B cell (primary cell): ENCODE data around the gene LAT. TPM values are rescaled to one million over a fixed set of nuclear protein-coding genes. Genes with fewer than 3 reads are reported as not detected.

Experiments used
- ATAC-seq: fragments of 200-7000 bp; cut with Tn5 transposase; one replicate; pipeline ENCODE4 v1.10.0; 2021; ENCODE audit warnings: low read depth, mild to moderate bottlenecking, moderate number of reproducible peaks, moderate library complexity
- CTCF ChIA-PET: fragments of 350-600 bp; sonication (Branson Sonifier 250); formaldehyde crosslinking; loops from one replicate; lab custom pipeline; 2021; ENCODE audit warnings: antibody characterized with exemption, inconsistent platforms; lab: Charles Lee
- POLR2A ChIA-PET: fragments of 350-600 bp; sonication (Branson Sonifier 250); formaldehyde crosslinking; loops from one replicate; lab custom pipeline; 2021; ENCODE audit warnings: antibody characterized with exemption; lab: Charles Lee
- DNase-seq: peaks from one replicate; pipeline ENCODE4 v3.0.0; 2013
- H2AFZ ChIP-seq: 2 replicates; pipeline ENCODE4 v1.6.1; 2012; ENCODE audit warnings: mild to moderate bottlenecking, low read depth, low read length; ENCODE audit not compliant: insufficient read depth, poor library complexity, severe bottlenecking
- H3K27ac ChIP-seq, 2 donors: 1 replicate in 1 of 2; 2 replicates in 1 of 2; pipeline ENCODE4 v1.5.1; 2012 to 2013; ENCODE audit warnings: low read length in 2 of 2, mild to moderate bottlenecking in 2 of 2, moderate library complexity in 1 of 2
- H3K27me3 ChIP-seq, 4 experiments: fragments of 200-600 bp in 1 of 4; sonication (generic) in 1 of 4; replicated peaks in 1 of 4; 1 replicate in 2 of 4; 2 replicates in 2 of 4; pipeline versions ENCODE4 v1.6.1 to v1.7.0; 2013 to 2016; ENCODE audit warnings: low read length in 3 of 4, mild to moderate bottlenecking in 2 of 4, mixed read lengths in 1 of 4, moderate library complexity in 1 of 4; ENCODE audit not compliant: insufficient read depth in 4 of 4, control insufficient read depth in 3 of 4; ENCODE audit errors: control extremely low read depth in 1 of 4
- H3K36me3 ChIP-seq, 2 experiments: replicated peaks in 1 of 2; 1 replicate in 1 of 2; 2 replicates in 1 of 2; pipeline versions ENCODE4 v1.6.1 to v1.7.1; 2013; ENCODE audit warnings: low read length in 1 of 2; ENCODE audit not compliant: insufficient read depth in 2 of 2, control insufficient read depth in 1 of 2; ENCODE audit errors: control extremely low read depth in 1 of 2, extremely low read depth in 1 of 2
- H3K4me1 ChIP-seq, 2 donors: fragments of 200-600 bp in 1 of 2; sonication (generic) in 1 of 2; 1 replicate in 1 of 2; 2 replicates in 1 of 2; pipeline versions ENCODE4 v1.5.1 to v1.6.1; 2013 to 2017; ENCODE audit warnings: low read length in 2 of 2; ENCODE audit not compliant: control insufficient read depth in 2 of 2, insufficient read depth in 2 of 2
- H3K4me2 ChIP-seq: replicated peaks from 2 replicates; pipeline ENCODE3; 2012; ENCODE audit warnings: mild to moderate bottlenecking, low read depth, low read length; ENCODE audit not compliant: poor library complexity, severe bottlenecking
- H3K4me3 ChIP-seq, 5 experiments: fragments of 200-600 bp in 1 of 5; sonication (generic) in 1 of 5; 1 replicate in 3 of 5; 2 replicates in 2 of 5; pipeline versions ENCODE4 v1.5.1 to v1.7.0; 2011 to 2016; ENCODE audit warnings: low read length in 4 of 5, mild to moderate bottlenecking in 4 of 5, low read depth in 2 of 5, control low read depth in 1 of 5, moderate library complexity in 1 of 5; ENCODE audit not compliant: insufficient read depth in 1 of 5; ENCODE audit errors: control extremely low read depth in 1 of 5, extremely low read depth in 1 of 5
- H3K79me2 ChIP-seq: fragments of 200-600 bp; sonication (generic); one replicate; pipeline ENCODE4 v1.6.0; 2016; ENCODE audit warnings: low read length; ENCODE audit not compliant: control insufficient read depth, insufficient read depth
- H3K9ac ChIP-seq: fragments of 200-600 bp; sonication (generic); 2 replicates; pipeline ENCODE4 v1.6.1; 2017; ENCODE audit warnings: mild to moderate bottlenecking, low read length, moderate library complexity
- H3K9me3 ChIP-seq, 3 donors: one replicate each; pipeline versions ENCODE4 v1.6.1 to v1.7.1; 2013; ENCODE audit warnings: low read length in 2 of 3; ENCODE audit not compliant: control insufficient read depth in 2 of 3, insufficient read depth in 1 of 3; ENCODE audit errors: control extremely low read depth in 1 of 3
- H4K20me1 ChIP-seq: 2 replicates; pipeline ENCODE4 v1.6.0; 2012; ENCODE audit warnings: mild to moderate bottlenecking, low read length; ENCODE audit not compliant: insufficient read depth, control insufficient read depth, poor library complexity, severe bottlenecking
- H3K27ac Mint-ChIP-seq: one replicate; pipeline ENCODE4 v1.8.0; 2021; ENCODE audit warnings: mixed read lengths
- H3K27me3 Mint-ChIP-seq: one replicate; pipeline ENCODE4 v1.8.0; 2021; ENCODE audit warnings: mixed read lengths
- H3K4me1 Mint-ChIP-seq: one replicate; pipeline ENCODE4 v1.8.0; 2021; ENCODE audit warnings: mixed read lengths
- H3K4me3 Mint-ChIP-seq: one replicate; pipeline ENCODE4 v1.8.0; 2021; ENCODE audit warnings: mixed read lengths
- H3K9me3 Mint-ChIP-seq: one replicate; pipeline ENCODE4 v1.8.0; 2022; ENCODE audit warnings: mixed read lengths; ENCODE audit not compliant: insufficient read depth
- EZH2 ChIP-seq: IDR thresholded peaks from 2 replicates; pipeline ENCODE4 v1.6.1; 2012; ENCODE audit warnings: borderline replicate concordance, low read depth, mild to moderate bottlenecking, moderate library complexity, low read length; ENCODE audit not compliant: insufficient read depth, poor library complexity, severe bottlenecking
- WGBS: methylation state at CpG from one replicate; pipeline ENCODE4 v1.1.5; 2013; ENCODE audit warnings: missing lambda C conversion rate; ENCODE audit not compliant: insufficient coverage; 5-methylcytosine and 5-hydroxymethylcytosine counted together
- intact Hi-C: fragments of 100-400 bp; cut with micrococcal nuclease; formaldehyde crosslinking; loops from one replicate; pipeline ENCODE4 v1.10.0; 2022
- polyA minus RNA-seq: library from RNA; depleted of rRNA, polyadenylated mRNA; stranded (reverse); fragments of >200 nt; gene quantifications from 2 replicates; pipeline ENCODE4 v1.2.3, GENCODE V29; 2012
- polyA plus RNA-seq: library from polyadenylated mRNA; depleted of rRNA; stranded (reverse); fragments of >200 nt; gene quantifications from 2 replicates; pipeline ENCODE4 v1.2.3, GENCODE V29; 2012
- total RNA-seq, 2 donors: library from RNA; stranded (reverse); fragments of 120-200 nt in 1 of 2; gene quantifications; 1 replicate in 1 of 2; 2 replicates in 1 of 2; pipeline versions ENCODE4 v1.2.3 to v1.2.4, GENCODE V29; 2013 to 2022
- TF ChIP-seq, protein P1 (sequence below): fragments of 200-600 bp; IDR thresholded peaks from one replicate; pipeline ENCODE4 v1.8.0; 2022; ENCODE audit warnings: antibody characterized with exemption, mild to moderate bottlenecking

Gene LAT, protein sequence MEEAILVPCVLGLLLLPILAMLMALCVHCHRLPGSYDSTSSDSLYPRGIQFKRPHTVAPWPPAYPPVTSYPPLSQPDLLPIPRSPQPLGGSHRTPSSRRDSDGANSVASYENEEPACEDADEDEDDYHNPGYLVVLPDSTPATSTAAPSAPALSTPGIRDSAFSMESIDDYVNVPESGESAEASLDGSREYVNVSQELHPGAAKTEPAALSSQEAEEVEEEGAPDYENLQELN
- total RNA-seq (10.6 and 11.5 TPM in 2 replicates), polyA plus RNA-seq (12.2 and 20.1 TPM in 2 replicates), polyA minus RNA-seq (1.6 and 8.6 TPM in 2 replicates)
- 3.4 TPM for total RNA-seq (2013)

- POLR2A ChIA-PET = interaction anchor here (0.6 to 0.7 kb wide), 2 partner anchors 114 to 1439 kb away, joined by 4 to 5 read pairs; no protein-coding TSS in a partner anchor
- peaks cover 0 to 30% (median 12%) of the 10 kb centered on the region in 3 donors for H3K9me3 ChIP-seq
- H3K9ac ChIP-seq = no peak within 1 kb of the TSS
- H3K27ac ChIP-seq = no peak within 1 kb of the TSS
- peaks cover 0 to 13% (median 0%) of the 10 kb centered on the region in 4 experiments for H3K27me3 ChIP-seq
- CTCF ChIA-PET = interaction anchor here (0.6 kb wide), 1 partner anchor 12 kb away, joined by 3 read pairs; no protein-coding TSS in a partner anchor
- Mint-ChIP-seq H3K9me3 (peaks cover 6% of the 10 kb centered on the region), H3K27ac (no peak within 1 kb of the TSS), H3K4me1 (peaks cover 13% of the 10 kb centered on the region), H3K27me3 (peaks cover 3% of the 10 kb centered on the region), H3K4me3 (peak within 1 kb of the TSS; percentile 67)
- peak within 1 kb of the TSS; percentile 74 for H3K4me2 ChIP-seq
- H2AFZ ChIP-seq = peak within 1 kb of the TSS; percentile 28
- peaks cover 0 to 53% of the 10 kb centered on the region in 2 experiments for H3K36me3 ChIP-seq
- peak within 1 kb of the TSS in 4 of 5 experiments; percentile 15 to 39 (median 33) for H3K4me3 ChIP-seq
- TF ChIP-seq, protein P1, sequence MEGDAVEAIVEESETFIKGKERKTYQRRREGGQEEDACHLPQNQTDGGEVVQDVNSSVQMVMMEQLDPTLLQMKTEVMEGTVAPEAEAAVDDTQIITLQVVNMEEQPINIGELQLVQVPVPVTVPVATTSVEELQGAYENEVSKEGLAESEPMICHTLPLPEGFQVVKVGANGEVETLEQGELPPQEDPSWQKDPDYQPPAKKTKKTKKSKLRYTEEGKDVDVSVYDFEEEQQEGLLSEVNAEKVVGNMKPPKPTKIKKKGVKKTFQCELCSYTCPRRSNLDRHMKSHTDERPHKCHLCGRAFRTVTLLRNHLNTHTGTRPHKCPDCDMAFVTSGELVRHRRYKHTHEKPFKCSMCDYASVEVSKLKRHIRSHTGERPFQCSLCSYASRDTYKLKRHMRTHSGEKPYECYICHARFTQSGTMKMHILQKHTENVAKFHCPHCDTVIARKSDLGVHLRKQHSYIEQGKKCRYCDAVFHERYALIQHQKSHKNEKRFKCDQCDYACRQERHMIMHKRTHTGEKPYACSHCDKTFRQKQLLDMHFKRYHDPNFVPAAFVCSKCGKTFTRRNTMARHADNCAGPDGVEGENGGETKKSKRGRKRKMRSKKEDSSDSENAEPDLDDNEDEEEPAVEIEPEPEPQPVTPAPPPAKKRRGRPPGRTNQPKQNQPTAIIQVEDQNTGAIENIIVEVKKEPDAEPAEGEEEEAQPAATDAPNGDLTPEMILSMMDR = no peak
- TF ChIP-seq EZH2 = no peak
- H3K4me1 ChIP-seq = peaks cover 16 to 22% of the 10 kb centered on the region in 2 donors
- ATAC-seq (peak; percentile 72), DNase-seq (peak; percentile 59)
- peaks cover 30% of the 10 kb centered on the region for H4K20me1 ChIP-seq
- intact Hi-C loops = no loop called here
- WGBS = 2% methylated on average over 16 of the region's 24 CpGs
- peaks cover 3% of the 10 kb centered on the region for H3K79me2 ChIP-seq
Observed at GRCh38 chr16:28984619-28985135, at the start of gene LAT. TSS of gene LAT (plus strand) at chr16:28985052. CDS start at chr16:28985418, 366 bp downstream.

DNA sequence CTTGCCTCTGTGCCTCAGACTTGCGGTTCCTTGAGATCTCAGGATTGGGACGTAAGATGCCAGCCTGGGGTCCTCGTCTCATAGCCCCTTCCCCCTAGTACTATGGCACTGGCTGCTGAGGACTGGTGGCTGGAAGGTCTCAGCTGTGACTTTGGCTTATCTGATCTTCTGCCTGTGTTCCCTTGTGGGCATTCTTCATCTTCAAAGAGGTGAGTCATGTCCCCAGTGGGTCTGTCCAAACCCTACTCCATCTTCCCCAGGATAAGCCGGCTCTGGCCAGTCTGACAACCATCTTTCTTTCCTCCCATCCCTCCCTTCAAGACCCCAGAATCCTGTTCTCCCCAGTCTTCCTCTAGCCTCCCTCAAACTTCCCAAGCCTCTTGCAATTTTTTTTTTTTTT lies 49.5 kb upstream of the LAT start:
- POLR2A ChIA-PET = interaction anchor here (1.7 to 3.8 kb wide), 2 partner anchors 9 to 10 kb away, joined by 11 to 26 read pairs; partner anchors contain the start of gene RABEP2

More for the DNA sequence above, 49.5 kb upstream of the LAT start:
- peaks cover 29% of the 10 kb centered on the region for H4K20me1 ChIP-seq
- no peak overlapping the region for H3K4me3 ChIP-seq
- H2AFZ ChIP-seq = no peak overlapping the region
- H3K27ac ChIP-seq = peak overlapping the region in 1 of 2 donors; percentile 75
- H3K9me3 ChIP-seq = peaks cover 0 to 8% (median 0%) of the 10 kb centered on the region in 3 donors
- Mint-ChIP-seq H3K27me3 (no peaks in the 10 kb centered on the region), H3K4me3 (peak overlapping the region; percentile 30), H3K4me1 (peaks cover 68% of the 10 kb centered on the region), H3K27ac (peak overlapping the region; percentile 82), H3K9me3 (no peaks in the 10 kb centered on the region)
- TF ChIP-seq, protein P1 = no peak
- no peak for TF ChIP-seq EZH2
- intact Hi-C loops = no loop called here
- peaks cover 0 to 59% of the 10 kb centered on the region in 2 experiments for H3K36me3 ChIP-seq
- no peaks in the 10 kb centered on the region for H3K27me3 ChIP-seq
- peak overlapping the region; percentile 3 for H3K4me2 ChIP-seq
- DNase-seq = no peak
- H3K4me1 ChIP-seq = peaks cover 56 to 68% of the 10 kb centered on the region in 2 donors
- no peak for ATAC-seq
- CTCF ChIA-PET = interaction anchor here (1.2 to 8.4 kb wide), 2 partner anchors 9 to 42 kb away, joined by 3 to 83 read pairs; no protein-coding TSS in a partner anchor
- H3K9ac ChIP-seq = no peak overlapping the region
- 100% methylated on average over 2 of the region's 4 CpGs for WGBS
- H3K79me2 ChIP-seq = peaks cover 81% of the 10 kb centered on the region
